ENCODE results near the gene SLC25A1. TPM values are rescaled to one million over a fixed set of nuclear protein-coding genes. Genes with fewer than 3 reads are reported as not detected.
A peak's percentile ranks its signal among the peaks of the same experiment; 100 is the strongest.

SLC25A1 gene
- total RNA-seq, 1 donor from 2014 or later, result 152 TPM

- ATAC-seq (no peak), DNase-seq (ENCODE audit: low spot score) (no peak)
These were observed 34.6 kb downstream of the SLC25A1 start for GRCh38 chr22:19143967-19144400.

DNA sequence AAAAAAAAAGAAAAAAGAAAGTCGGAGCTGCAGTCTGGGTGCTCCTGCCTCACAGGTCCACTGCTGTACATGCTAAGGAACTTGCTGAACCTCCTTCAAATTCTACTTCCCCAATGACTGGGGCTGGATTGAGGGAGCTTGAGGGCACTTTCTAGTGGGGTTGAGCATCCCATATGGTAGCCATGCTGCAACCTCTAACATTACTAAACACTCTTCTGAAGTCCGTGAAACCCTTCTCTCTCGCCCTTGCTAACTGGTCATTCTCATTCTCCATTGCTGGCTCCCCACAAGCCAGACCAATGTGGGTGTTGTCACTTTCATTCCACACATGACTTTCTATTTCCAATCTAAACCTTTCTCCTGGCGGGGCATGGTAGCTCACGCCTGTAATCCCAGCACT lies 35.3 kb downstream of the SLC25A1 start:
- no peak for DNase-seq (ENCODE audit: low spot score)
- ATAC-seq, result no peak

DNA sequence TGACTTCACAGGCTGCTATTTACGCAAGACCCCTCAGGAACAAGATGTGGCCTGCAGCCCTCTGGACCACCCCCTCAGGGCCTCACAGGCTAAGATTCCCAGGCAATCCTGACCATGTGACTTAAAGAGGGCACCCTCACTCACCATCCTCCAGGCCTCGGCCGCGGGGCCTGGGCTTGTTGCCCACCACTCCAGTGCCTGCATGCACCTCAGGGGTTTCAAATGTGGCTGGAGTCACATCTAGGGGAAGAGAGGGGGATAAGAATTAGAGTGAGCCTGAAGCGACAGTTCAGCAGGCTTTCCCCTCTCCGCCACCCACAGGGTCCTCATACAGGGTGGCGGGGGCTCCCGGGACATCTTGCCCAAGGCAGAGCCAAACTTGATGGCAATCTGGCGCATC lies 36.1 kb downstream of the SLC25A1 start:
- DNase-seq (ENCODE audit: low spot score), result no peak
- no peak for ATAC-seq

GRCh38 chr22:19139974-19140373 lies 38.6 kb downstream of the SLC25A1 start:
- no peak for ATAC-seq
- no peak for DNase-seq (ENCODE audit: low spot score)

DNA sequence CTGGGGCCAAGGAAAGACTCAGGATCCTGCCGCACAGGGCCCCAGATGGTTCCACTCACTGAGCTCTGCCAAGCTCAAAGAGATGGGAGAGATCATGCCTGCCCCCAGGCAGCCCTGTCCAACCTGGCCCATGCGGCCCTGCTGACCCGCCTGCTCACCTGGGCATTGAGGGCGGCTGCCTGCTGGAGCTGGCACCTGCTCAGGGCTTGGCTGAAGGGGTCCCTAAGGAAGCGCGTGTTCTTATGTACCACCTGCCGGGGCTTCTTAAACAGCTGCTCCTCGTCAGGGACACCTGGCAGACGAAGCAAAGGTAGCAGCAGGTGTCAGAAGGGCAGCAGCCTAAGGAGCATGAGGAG lies 39.6 kb downstream of the SLC25A1 start:
- ATAC-seq (no peak), DNase-seq (ENCODE audit: low spot score) (no peak)

- DNase-seq (ENCODE audit: low spot score) (no peak), ATAC-seq (no peak)
These were observed 40.1 kb downstream of the SLC25A1 start for GRCh38 chr22:19138217-19139000.

- ATAC-seq, result no peak
- no peak for DNase-seq (ENCODE audit: low spot score)
These were observed 40.9 kb downstream of the SLC25A1 start for GRCh38 chr22:19137384-19138216.

GRCh38 chr22:19136915-19137314 lies 41.6 kb downstream of the SLC25A1 start:
- no peak for ATAC-seq

DNA sequence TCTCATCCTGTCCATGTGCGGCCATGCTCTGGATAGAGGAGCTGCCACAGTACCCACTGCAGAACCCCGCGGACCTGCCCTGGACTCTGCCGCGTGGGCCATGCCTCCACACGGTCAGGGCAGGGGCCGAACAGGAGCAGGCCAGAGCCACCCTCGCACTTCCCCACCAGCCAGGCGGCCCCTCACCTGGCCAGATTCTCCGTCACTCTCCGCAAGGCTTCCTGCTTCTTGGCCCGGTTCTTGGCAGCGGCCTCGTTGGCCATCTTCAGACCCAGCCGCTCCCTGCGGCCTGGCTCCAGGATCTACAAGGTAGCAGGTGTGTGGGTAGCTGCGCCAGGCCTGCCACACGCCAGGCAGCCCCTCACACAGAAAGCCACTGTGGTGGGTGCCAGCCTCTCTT lies 43.7 kb downstream of the SLC25A1 start:
- no peak for ATAC-seq
- DNase-seq (ENCODE audit: low spot score), result no peak

More at GRCh38 chr22:19136915-19137314, 41.6 kb downstream of the SLC25A1 start:
- no peak for DNase-seq (ENCODE audit: low spot score)

- DNase-seq (ENCODE audit: low spot score) (no peak), ATAC-seq (no peak)
These were observed 44.2 kb downstream of the SLC25A1 start for GRCh38 chr22:19134176-19134831.

GRCh38 chr22:19133561-19133960 lies 45.0 kb downstream of the SLC25A1 start:
- no peak for ATAC-seq
- no peak for DNase-seq (ENCODE audit: low spot score)

DNA sequence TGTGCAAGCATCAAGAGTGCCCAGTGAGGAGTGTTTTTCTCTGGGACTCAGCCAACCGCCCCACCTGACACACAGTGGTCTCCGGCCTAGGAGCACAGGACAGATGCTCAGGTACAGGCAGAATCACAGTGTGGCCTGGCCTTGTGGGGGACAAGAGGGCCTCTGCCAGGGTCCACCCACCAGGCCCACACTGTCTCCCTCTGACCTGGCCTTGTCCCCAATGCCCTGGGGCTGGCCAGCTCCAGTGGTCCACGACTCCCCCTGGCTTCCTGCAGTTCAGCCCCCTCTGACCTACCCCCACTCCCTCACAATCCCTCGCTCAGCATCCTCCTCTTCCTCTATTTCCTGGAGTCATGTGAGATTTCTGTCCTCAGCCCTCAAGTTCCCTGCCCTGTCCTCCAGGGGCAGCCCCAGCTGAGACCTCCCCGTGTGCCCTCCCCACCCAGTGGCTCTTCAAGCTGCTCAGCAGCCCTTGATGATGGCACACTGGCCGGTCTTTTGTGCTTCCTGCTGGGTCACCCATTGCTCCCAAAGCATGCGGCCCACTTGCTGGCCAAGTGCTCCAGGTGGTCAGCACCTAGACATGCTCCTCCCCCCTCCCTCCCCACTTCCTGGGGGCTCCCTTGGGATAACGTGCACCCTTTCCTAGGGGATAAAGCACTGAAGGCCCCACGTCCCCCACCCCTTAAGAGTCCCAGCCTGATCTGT lies 45.7 kb downstream of the SLC25A1 start:
- ATAC-seq (peak; percentile 15), DNase-seq (ENCODE audit: low spot score) (no peak)

GRCh38 chr22:19132153-19132552 lies 46.4 kb downstream of the SLC25A1 start:
- DNase-seq (ENCODE audit: low spot score) (no peak), ATAC-seq (no peak)

DNA sequence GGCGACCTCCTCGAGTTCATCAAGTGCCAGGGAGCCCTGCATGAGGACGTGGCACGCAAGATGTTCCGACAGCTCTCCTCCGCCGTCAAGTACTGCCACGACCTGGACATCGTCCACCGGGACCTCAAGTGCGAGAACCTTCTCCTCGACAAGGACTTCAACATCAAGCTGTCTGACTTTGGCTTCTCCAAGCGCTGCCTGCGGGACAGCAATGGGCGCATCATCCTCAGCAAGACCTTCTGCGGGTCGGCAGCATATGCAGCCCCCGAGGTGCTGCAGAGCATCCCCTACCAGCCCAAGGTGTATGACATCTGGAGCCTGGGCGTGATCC lies 46.9 kb downstream of the SLC25A1 start:
- DNase-seq (ENCODE audit: low spot score) (no peak), ATAC-seq (no peak)

DNA sequence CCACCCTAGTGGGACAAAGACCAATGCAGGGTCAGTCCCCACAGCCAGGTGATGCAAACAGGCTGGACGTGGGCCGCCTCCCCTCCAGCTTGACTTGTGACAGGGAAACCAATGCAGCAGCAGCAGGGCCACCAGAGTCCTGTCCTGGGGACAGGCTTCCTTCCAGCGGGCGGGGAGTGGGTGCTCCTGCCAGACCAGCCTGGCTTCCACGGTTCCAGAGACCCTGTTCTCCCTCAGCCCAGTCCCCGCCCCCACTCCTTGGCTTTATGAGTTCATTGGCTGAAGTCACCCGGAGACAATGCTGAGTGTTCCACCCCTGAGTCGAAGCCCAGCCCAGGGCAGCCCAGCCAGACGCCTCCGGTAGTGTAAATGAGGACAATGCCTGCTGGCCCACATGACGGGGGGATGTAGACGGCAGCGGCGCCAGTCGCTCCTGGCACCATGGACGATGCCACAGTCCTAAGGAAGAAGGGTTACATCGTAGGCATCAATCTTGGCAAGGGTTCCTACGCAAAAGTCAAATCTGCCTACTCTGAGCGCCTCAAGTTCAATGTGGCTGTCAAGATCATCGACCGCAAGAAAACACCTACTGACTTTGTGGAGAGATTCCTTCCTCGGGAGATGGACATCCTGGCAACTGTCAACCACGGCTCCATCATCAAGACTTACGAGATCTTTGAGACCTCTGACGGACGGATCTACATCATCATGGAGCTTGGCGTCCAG lies 47.4 kb downstream of the SLC25A1 start, which contains the start of gene TSSK2:
TSS of gene TSSK2 (plus strand) at position 350 of the 726 bp plus-strand sequence. CDS start at position 442, 92 bp downstream.
- no peak for DNase-seq (ENCODE audit: low spot score)

DNA sequence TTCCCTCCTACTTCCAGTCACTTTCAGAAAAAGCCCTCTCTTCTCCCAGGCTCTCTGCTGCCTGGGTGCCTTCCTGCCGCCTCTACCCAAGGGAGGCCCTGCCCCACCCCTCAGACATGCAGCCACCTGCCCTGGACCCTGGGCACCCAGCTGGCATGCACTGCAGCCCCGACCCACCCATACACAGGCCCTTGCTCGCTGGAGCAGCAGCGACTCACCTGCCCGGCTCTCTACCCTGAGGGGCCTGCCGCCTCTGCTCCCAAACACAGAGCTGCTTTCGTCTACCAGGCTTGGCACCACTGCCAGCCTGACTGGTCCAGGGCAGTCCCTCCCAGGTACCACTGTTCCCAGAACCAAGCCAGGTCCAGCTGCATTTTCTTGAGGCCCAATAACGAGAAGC lies 48.7 kb downstream of the SLC25A1 start:
- ATAC-seq (no peak), DNase-seq (ENCODE audit: low spot score) (no peak)

More for the DNA sequence above, 47.4 kb downstream of the SLC25A1 start, which contains the start of gene TSSK2:
- ATAC-seq, result no peak

GRCh38 chr22:19128946-19129727 lies 49.4 kb downstream of the SLC25A1 start:
- ATAC-seq, result no peak

DNA sequence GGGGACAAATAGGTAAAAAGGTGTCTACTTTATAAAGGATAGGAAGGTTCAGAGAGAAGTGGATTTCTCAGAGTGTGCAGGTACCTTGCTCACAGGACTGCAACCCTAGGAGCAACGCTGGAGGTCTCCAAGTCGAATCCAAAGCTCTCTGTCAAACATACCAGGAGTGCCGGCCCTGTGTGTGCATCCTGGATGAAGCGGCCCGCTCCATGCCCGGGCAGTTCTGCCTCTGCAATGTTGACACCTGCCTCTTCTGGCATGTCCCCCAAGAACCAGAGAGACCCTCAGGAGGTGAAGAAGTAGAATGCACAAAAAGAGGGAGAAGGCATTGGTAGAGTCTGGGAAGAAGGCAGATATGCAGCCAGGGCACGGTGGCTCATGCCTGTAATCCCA lies 50.5 kb downstream of the SLC25A1 start:
- ATAC-seq (no peak), DNase-seq (ENCODE audit: low spot score) (no peak)

More at GRCh38 chr22:19128946-19129727, 49.4 kb downstream of the SLC25A1 start:
- no peak for DNase-seq (ENCODE audit: low spot score)

GRCh38 chr22:19127329-19128008 lies 51.1 kb downstream of the SLC25A1 start:
- DNase-seq (ENCODE audit: low spot score) (no peak), ATAC-seq (no peak)
